ENCODE results near the gene LARP6.
A peak's percentile ranks its signal among the peaks of the same experiment; 100 is the strongest.
"Not testable (repeated sequence)": the region's sequence is repeated elsewhere in the genome, so short reads cannot be mapped to it uniquely, and the experiment has no call there.

Gene LARP6

DNA sequence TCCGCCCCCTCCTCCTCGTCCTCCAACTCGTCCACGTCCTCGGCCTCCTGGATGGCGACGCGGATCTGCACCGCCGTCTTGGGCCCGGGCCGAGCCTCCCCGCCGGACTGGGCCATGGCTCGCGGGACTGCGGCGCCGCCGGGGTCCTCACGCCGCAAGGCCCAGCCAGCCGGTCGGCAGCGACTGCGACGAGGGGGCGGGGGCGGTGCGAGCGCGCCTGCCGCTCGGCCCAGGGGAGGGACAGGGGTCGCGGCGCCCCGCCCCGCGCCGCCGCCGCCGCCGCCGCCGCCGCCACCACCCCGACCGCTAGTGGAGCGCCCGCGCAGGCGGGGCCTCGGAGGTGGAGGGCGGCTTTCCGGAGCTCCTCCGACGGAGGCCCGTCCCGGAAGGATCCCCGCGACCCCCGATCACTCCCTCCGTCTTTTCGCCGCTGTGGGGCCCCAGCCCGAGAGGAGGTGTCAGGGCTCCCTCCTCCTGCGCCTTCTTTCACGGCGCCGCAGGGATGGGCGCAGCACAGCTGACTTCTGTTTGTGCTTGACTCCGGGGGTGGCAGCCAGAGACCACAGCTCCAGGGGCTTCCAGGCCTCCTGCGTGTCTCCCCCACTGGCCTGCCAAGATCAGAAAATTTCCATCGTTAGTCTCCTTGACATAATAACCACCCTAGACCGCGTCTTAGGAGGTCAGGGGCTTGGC is at the start of gene LARP6:
TSS of gene LARP6 (minus strand) at position 185 of the 693 bp plus-strand sequence. CDS start at position 116, 69 bp downstream.
- no peak for FAIRE-seq
- DNase-seq (ENCODE audit: extremely low spot score, insufficient read length, low read depth), result no peak

DNA sequence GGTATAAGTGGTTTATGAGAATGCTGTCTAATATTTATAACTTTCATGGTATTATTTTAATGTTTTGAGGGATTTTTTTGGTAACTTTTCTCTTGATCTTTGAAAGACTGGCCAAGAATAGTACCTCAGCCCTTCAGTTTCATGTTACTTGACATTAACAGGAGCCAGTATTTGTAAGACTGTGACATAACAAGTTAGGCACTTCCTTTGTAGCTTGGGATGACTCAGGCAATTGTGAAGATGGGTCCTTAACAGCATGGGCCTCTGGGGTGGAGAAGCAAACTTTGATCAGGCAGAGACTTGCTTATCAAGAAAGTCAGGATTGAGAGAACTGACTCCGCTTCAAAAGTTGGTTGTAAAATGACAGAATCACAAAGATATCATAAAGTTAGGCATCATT is 48.1 kb upstream of the LARP6 start:
- no peak for DNase-seq (ENCODE audit: extremely low spot score, insufficient read length, low read depth)
- no peak for FAIRE-seq

DNA sequence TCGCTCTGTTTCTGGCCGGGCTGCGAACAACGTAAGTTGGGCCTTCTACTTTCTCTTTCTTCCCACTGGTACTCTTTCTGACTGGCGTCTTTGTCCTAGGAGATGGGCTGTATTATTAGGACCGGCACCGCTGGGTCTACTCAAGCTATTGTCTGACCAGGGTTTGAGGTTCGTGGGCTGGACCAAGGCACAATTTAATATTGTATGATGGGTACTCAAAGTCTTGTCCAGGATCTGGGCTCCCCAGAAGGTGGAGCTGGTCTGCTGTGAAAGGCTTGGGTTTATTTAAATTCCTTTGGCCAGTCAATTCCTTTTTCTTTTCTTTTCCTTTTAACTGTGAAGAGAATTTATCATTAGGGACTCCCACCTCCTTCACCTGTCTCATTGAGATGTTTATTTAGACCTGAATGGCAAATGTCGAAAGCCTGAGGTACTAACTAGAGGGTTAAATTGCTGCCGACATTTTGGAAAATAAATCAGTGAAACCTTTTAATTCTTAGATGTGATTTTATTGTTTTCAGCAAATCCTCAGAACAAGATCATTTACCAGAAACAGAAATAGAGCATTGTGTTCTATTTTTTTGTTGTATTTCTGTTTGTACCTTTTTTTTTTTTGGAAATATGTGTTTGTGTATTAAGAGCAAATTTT is 39.1 kb upstream of the LARP6 start:
- DNase-seq (ENCODE audit: extremely low spot score, insufficient read length, low read depth) (no peak), FAIRE-seq (peak; percentile 38)

DNA sequence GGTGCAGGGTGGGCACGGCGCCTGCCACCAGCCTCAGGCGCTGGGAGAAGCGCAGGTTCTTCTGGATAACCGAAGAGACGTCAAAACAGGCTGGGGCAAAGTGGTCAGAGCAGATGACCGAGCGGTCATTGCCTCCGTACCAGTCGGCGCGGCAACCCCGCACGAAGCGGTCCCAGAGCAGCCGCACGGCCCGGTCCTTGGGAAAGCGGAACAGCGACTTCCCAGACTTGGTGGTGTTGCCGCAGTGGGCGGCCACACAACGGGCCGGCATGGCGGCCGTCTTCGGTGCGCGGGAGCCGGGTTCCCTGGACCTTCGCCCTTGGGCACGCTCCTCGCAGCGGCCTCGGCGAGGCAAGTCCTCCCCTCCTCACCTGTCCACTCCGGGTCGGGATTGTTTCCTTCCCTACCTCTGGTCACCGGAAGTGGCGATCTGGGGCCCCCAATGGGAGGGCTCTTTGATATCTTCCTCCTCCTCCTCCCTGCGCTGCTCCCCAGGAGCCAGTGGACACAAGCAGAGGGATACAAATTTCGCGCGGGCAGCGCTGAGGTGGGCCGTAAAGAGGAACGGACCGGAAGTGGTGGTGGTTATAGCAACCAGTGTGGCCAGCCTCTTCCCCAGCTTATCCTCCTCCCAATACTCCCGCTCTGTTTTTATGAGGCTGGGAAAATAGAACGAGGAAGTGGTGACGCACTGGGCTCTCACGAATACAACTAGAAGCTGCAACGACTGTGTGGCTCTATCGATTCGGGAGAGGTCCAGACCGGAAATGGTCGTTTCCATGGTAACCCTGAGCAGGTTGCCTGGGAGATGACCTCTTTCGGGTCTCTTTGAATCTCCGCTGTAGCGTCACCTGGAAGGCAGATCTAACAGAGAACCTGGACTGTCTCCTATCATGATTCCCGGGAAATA is 38.3 kb upstream of the LARP6 start, which contains the start of the genes LRRC49 and THAP10:
TSS of gene LRRC49 (plus strand) at position 825 of the 910 bp plus-strand sequence. CDS start at position 894, 69 bp downstream.
TSS of gene THAP10 (minus strand) at position 432 of the 910 bp plus-strand sequence. CDS start at position 271, 161 bp downstream.
- DNase-seq (ENCODE audit: extremely low spot score, insufficient read length, low read depth) (peak; percentile 51), FAIRE-seq (peak; percentile 91)

DNA sequence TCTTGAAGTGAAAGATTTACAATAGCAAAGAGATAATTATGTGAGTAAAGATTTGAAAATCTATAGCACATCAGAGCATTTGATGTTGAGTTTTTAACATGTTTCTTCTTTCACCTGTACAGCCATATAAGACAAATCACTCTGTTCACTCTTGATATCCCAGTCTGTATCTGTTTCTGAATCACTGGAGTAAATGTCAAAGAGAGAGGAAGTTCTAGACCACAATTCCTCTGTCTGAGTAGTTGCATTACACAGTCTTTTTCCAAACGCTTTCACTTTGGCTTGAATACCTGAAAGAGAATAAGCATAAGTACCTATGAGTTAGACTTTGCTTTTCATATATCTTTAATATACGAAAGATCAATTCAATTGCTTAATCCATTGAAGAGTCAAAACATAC is 28.4 kb upstream of the LARP6 start:
- no peak for FAIRE-seq
- DNase-seq (ENCODE audit: extremely low spot score, insufficient read length, low read depth), result no peak

DNA sequence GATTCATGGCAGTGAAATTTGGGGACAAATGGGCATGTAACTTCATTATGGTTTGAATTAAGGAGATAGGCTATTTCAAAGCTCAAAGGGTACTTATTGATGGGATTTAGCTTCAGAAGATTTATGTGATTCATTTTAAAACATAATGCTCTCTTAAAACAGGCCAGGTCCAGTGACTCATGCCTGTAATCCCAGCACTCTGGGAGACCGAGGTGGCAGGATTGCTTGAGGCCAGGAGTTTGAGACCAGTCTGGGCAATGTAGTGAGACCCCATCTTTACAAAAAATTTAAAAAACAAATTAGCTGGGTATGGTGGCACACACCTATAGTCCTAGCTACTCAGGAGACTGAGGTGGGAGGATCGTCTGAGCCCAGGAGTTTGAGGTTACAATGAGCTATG is 26.8 kb upstream of the LARP6 start:
- DNase-seq (ENCODE audit: extremely low spot score, insufficient read length, low read depth) (no peak), FAIRE-seq (no peak)

DNA sequence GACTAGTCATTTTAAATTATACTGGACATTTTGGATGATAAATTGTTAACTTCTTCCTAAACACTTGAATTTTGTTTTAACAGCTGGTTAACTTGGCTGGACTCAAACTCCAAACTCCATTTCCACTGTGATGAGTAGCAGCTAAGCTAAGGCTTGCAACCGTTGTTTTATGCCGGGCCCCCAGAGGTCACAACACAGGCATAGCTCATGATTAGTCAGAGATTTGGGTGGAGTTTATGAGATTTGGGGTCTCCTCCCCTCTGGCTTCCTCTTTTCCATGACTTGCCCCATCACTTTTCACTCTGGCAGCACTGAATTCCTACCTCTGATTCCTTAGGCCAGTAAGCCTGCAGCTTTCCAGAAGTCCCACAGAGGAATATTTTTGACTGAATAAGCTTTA is 25.4 kb upstream of the LARP6 start:
- FAIRE-seq (no peak), DNase-seq (ENCODE audit: extremely low spot score, insufficient read length, low read depth) (no peak)

DNA sequence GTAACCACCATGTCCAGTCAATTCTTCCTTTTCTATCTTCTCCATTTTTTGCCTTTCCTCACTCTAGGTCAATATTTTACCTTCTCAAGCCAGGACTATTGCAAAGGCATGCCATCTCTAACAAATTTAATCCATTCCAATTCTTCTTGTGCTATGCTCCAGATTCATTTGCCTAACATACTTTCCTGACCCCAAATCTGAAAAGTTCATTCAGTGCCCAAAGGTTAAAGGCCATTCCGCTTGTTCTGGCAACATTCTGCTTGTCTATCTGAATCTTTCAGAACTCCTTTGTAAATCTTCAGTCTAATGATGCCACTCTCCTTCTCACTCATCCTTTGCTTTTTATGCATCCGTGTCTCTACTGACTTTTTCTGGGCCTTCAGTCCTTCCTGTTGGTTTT is 22.7 kb upstream of the LARP6 start:
- FAIRE-seq (no peak), DNase-seq (ENCODE audit: extremely low spot score, insufficient read length, low read depth) (no peak)

DNA sequence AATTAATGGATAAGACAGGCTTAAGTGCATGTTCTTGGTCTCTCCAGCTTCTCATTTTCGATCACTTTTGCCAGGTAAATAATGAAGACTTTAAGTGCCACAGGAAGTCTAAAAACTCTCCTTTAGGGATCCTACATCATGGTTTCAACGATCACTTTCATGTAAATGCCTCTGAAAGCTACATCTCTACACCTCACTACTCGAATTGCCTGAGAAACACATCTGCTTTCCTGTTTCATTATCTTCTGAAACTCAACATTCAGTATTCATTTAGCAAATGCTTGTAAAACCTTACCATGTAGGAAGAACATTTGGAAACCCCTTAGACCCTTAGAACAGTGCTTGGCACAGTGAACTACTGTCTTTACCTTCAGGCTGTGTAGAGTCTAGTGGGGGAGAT is 22.1 kb upstream of the LARP6 start:
- DNase-seq (ENCODE audit: extremely low spot score, insufficient read length, low read depth), result no peak
- no peak for FAIRE-seq

DNA sequence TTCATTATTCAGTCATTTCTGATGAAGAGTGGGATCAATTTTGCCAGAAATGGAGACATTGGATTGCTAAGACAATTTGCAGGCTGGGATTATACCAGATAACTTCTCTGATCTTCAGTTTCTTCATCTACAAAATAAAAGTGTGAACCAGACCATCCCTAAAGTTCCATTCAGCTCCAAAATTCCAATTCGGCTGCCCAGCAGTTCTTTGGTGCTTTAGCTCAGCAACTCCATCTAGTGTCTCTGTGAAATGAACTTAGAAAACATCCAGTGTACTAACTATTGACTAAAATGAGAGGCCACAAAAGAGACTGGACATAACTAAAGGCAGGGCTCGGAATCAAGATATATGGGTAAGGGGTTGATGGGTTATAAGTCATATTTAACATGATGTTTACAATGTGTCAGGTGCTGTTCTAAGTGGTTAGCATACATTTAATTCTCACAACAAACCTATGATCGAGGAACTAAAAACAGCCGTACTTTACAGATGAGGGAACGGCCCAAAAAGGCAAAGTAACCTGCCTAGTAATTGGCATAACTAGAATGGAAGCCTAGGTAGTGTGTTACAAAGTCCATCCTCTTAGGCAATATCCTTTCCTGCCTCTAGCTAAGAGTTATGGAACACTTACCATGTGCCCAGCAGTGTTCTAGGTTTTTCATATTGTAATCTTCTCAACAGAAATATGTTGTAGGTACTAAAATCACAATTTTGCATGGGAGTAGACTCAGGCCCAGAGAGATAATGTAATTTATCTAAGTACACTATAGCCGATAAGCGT is 21.2 kb upstream of the LARP6 start:
- DNase-seq (ENCODE audit: extremely low spot score, insufficient read length, low read depth) (no peak), FAIRE-seq (no peak)

DNA sequence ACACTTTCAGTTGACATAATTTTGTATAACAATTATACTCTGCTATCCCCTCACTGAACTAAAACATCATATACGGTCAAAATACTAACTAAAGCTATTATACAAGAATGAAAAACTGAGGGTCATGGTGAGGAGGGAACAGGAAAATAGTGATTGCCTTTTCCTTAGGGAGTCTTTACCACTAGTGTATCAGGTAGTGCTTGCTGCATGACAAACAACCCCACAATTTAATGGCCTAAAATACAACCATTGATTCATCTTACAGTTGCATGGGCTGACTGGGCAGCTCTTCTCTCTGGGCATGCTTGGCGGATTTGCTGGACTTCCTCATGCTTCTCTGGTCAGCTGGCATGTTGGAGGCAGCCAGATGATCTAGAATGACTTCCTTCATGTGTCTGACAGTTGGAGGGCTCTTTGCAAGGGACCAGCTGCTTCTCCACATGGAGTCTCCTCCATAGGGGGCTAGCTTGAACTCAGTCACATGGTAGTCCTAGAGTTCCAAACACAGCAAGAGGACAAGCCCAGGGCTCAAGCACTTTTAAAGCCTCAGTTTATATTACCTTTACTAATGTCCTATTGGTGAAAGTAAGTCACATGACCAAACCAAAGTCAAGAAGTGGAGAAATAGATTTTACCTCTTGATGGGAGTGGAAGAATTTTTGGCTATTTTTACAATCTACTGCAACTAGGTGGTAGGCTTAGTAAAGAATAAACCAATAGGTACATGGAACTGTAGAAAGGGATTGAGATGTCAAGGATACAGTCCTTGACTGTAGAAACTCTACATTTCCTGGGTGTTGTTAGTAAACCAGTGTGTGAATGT is 19.5 kb upstream of the LARP6 start:
- no peak for DNase-seq (ENCODE audit: extremely low spot score, insufficient read length, low read depth)

DNA sequence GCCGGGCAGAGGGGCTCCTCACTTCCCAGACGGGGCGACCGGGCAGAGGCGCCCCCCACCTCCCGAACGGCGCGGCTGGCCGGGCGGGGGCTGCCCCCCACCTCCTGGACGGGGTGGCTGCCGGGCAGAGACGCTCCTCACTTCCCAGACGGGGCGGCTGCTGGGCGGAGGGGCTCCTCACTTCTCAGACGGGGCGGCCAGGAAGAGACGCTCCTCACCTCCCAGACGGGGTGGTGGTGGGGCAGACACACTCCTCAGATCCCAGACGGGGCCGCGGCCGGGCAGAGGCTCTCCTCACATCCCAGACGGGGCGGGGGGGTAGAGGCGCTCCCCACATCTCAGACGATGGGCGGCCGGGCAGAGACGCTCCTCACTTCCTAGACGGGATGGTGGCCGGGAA is 17.5 kb upstream of the LARP6 start:
- FAIRE-seq; DNase-seq (ENCODE audit: extremely low spot score, insufficient read length, low read depth): not testable (repeated sequence)

More for the DNA sequence above, 19.5 kb upstream of the LARP6 start:
- no peak for FAIRE-seq

DNA sequence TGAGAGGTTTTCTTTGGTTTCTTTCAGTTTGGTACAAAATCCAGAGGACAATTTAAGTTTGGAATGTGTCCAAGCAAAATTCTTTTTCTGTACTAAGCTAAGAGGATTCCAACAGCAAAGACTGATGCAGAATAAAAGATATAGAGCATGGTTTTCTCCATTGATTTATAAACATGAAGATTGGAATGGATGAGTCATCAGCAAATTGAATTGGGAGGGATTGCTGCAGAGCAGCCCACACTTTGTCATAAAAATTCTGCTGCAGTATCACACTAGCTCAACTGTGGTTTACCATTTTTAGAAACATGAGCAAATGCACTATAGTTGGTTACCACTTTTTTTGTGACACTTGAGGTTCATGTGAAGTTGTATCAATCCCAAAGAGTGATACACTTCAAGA is 16.1 kb upstream of the LARP6 start:
- no peak for DNase-seq (ENCODE audit: extremely low spot score, insufficient read length, low read depth)

DNA sequence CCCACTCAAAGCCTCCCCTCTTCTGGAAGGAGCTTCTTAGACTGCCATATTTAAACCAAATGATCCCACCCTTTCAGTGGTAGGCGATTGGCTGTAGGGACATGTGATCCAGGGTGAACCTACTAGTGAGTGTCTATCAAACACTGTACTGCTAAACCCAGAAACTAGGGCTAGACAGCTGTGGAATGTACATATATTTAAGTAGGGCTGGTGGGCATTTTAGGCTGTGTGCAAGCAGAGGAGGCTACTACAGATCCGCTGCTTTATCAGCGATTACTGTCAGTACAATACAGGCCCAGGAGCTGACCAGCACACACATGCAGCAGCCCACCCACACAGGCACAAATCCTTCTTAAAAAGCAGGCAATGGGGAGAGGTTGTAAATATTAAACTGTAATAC is 15.4 kb upstream of the LARP6 start:
- DNase-seq (ENCODE audit: extremely low spot score, insufficient read length, low read depth) (no peak), FAIRE-seq (no peak)

More for the DNA sequence above, 16.1 kb upstream of the LARP6 start:
- peak; percentile 18 for FAIRE-seq

DNA sequence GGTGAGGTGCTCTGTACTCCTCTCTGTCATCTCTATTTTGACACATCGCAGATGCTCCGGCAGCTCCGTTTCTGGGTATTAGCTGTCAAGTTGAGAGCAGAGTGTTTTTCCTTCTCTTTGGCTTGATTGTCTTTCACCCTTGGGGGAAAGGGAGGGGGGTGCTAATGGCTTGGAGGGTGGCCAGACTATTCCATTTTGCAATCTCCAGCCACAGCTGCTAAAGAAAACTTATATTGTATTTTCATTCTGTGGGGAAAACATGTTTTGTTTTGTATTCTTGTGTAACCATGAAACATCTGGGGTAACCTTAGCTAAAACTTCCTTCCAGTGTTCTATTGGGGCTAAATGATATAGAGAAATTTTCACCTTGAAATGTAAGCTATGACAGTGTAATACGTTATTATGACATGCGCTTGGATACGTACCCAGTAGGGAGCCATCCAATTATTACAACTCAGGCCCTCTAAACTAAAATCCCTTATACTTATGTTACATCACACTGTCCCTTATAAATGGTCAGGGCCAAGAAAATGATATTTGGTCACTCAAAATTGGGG is 14.0 kb upstream of the LARP6 start:
- FAIRE-seq (no peak), DNase-seq (ENCODE audit: extremely low spot score, insufficient read length, low read depth) (no peak)

DNA sequence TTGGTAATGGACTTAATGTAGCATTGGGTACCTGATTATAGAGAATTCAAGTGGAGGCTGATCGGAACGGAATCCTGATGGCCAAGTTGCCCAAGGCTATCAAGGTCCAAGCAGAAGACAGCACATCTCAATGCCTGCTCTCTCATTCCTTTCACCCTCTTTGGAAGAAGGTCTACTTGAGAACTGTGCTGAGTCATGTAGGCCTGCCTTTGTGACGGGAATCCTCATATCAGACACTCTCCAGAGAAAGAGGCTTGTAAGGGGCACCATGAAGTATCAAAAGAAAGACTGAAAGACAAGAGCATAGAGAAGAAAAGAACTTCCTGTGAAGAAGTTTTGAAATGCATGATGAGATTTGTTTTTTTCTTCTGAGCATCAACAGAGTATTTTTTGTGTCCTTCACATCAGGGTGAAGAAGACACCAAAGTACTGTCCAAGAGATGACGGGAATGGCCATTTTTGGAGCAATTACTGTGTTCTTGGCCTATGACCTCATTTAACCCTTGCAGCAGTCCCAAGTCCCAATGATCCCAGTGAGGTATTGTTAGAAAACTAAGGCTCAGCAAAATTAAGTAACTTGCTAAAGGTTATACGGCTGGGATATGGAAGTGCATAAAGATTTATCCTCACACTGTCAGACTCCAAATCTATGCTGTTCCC is 13.2 kb upstream of the LARP6 start:
- no peak for DNase-seq (ENCODE audit: extremely low spot score, insufficient read length, low read depth)
- no peak for FAIRE-seq

DNA sequence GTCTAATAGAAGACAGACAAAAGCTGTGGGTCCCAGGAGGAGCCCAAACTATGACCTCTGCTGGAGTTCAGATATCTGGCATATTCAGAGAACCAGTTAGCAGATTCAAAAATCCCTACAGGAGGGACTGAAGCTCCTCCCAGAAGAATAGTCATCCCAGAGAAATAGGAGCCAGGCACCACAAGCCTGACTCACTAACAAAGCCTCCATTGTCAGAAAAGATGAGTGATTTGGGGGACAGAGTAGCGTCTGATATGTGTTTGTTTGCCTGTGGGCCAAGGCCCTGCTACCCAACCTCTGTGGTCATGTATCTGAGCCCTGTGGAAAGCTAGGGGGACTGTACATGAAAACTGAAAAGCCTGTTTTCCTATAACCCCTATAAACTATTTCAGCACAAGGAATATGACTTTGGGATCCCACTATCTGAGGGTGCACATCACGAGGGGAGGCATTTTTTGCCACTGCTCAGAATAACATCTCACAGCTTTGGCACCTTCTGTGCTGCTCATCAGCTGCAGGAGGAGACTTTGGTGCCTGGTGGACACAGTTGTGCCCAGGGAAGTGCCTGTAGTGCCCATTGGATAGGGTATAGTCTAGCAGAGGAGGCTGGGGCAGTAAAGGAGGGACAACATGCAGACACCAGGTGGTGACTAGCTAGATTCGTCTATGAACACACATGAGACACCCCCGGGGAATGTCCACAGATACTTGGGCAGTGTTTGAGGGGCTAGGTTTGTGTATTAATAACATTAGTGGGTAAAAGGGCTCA is 9.7 kb upstream of the LARP6 start:
- no peak for FAIRE-seq

More for the DNA sequence above, 9.7 kb upstream of the LARP6 start:
- no peak for DNase-seq (ENCODE audit: extremely low spot score, insufficient read length, low read depth)
